Natural killer cell treated with Interleukin-12 subunit alpha and Interleukin-12 subunit beta and Interleukin-15 and Interleukin-18, amount 100 ng/mL, for 72 hours (primary cell): Measurements from ENCODE around the gene ZNF585A. TPM values are rescaled to one million over a fixed set of nuclear protein-coding genes. Genes with fewer than 3 reads are reported as not detected.
"Not testable (repeated sequence)": the region's sequence is repeated elsewhere in the genome, so short reads cannot be mapped to it uniquely, and the experiment has no call there.

ENCODE experiments used
- ATAC-seq, 2 donors: fragments of 150-1000 bp; cut with Tn5 transposase in 1 of 2; sonication (Bioruptor Pico), chemical (Tn5 transposase) in 1 of 2; 2 replicates each; pipeline ENCODE4 v1.10.0; 2021
- DNase-seq: peaks from one replicate; pipeline ENCODE4 v3.0.0; 2022; ENCODE audit warnings: low spot score
- H3K27ac Mint-ChIP-seq, 2 donors: 1 replicate in 1 of 2; 2 replicates in 1 of 2; pipeline ENCODE4 v1.8.0; 2022; ENCODE audit warnings: mixed read lengths in 2 of 2, mild to moderate bottlenecking in 1 of 2, moderate library complexity in 1 of 2
- H3K27me3 Mint-ChIP-seq, 2 donors: 1 replicate in 1 of 2; 2 replicates in 1 of 2; pipeline ENCODE4 v1.8.0; 2022; ENCODE audit warnings: mixed read lengths in 2 of 2
- H3K36me3 Mint-ChIP-seq: one replicate; pipeline ENCODE4 v1.8.0; 2022; ENCODE audit warnings: mixed read lengths
- H3K4me1 Mint-ChIP-seq, 2 donors: 1 replicate in 1 of 2; 2 replicates in 1 of 2; pipeline ENCODE4 v1.8.0; 2022; ENCODE audit warnings: low read depth in 2 of 2, mixed read lengths in 2 of 2, mild to moderate bottlenecking in 1 of 2
- H3K4me3 Mint-ChIP-seq: one replicate; pipeline ENCODE4 v1.8.0; 2022; ENCODE audit warnings: mixed read lengths
- H3K9me3 Mint-ChIP-seq: 2 replicates; pipeline ENCODE4 v1.8.0; 2022; ENCODE audit warnings: mixed read lengths
- total RNA-seq, 2 donors: library from RNA; stranded (reverse); gene quantifications; one replicate each; pipeline ENCODE4 v1.2.3, GENCODE V29; 2022

The ZNF585A gene
- 10 to 100 TPM in 1 of 2 donors, 1 to 10 TPM in 1; 8.1 to 13.3 TPM for total RNA-seq

GRCh38 chr19:37172368-37173366, at the start of gene ZNF585A:
TSS of gene ZNF585A (minus strand) at chr19:37172695. CDS start at chr19:37169910, 2,785 bp downstream.
- no peak within 1 kb of the TSS for H3K4me3 Mint-ChIP-seq
- ATAC-seq: peak; percentile 100
- H3K9me3 Mint-ChIP-seq: peaks cover 8% of the 10 kb centered on the region
- no peak within 1 kb of the TSS for H3K27ac Mint-ChIP-seq
- H3K36me3 Mint-ChIP-seq: peaks cover 31% of the 10 kb centered on the region
- peaks cover 0 to 7% of the 10 kb centered on the region in 2 donors for H3K4me1 Mint-ChIP-seq
- peak; percentile 94 for DNase-seq
- H3K27me3 Mint-ChIP-seq: no peaks in the 10 kb centered on the region

DNA sequence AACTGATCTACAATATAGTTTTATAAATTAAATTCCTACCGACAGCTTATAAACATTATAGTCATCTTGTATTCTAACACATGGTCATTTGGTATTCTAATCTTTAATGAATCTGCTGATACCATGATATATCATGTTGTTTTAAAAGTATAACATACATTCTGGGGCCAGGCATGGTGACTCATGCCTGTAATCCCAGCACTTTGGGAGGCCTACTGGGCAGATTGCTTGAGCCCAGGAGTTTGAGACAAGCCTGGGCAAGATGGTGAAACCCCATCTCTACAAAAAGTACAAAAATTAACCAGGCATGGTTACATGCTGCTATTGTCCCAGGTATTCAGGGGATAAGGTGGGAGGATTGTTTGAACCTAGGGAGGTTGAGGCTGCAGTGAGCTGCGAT, 48.6 kb upstream of the ZNF585A start:
- Mint-ChIP-seq H3K9me3 (peaks cover 5% of the 10 kb centered on the region), H3K4me1 (peaks cover 24 to 26% of the 10 kb centered on the region in 2 donors), H3K36me3 (peaks cover 32% of the 10 kb centered on the region), H3K27ac (no peak overlapping the region), H3K4me3 (no peak overlapping the region), H3K27me3 (no peaks in the 10 kb centered on the region)
- DNase-seq (no peak), ATAC-seq (no peak)

DNA sequence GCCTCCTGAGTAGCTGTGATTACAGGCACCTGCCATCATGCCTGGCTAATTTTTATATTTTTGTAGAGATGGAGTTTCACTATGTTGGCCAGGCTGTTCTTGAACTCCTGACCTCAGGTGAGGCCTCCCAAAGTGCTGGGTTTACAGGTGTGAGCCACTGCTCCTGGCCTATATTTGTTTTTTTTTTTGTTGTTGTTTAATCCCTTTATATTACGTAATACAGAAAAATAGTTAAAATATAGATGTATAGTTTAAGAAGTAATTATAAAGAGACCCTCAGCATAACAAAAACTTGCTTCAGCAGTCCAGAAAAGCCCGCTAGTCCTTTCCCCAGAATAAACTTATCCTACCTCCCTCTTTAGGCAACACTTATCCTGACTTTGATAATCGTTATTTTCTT, 47.9 kb upstream of the ZNF585A start:
- no peak for DNase-seq
- Mint-ChIP-seq H3K27me3 (no peaks in the 10 kb centered on the region), H3K9me3 (peaks cover 5% of the 10 kb centered on the region), H3K36me3 (peaks cover 32% of the 10 kb centered on the region), H3K27ac (peak overlapping the region; percentile 87 to 92), H3K4me1 (peaks cover 24 to 26% of the 10 kb centered on the region in 2 donors), H3K4me3 (peak overlapping the region; percentile 98)
- no peak for ATAC-seq

DNA sequence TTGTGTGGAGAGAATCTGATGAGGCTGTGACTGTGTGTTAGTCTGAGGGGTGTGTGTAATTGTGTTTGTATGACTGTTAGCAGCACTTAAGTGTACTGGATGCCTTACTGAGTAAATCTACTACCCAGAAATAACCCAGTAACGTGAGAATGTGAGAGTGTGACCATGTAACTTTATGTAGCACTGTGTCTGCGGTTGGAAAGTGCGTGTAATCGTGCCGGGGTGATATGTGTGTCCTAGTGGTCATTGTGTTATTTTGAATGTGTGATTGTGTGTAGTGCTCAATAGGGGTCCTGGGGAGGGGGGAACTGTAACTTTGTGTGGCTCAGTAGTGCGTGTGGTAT, 46.1 kb upstream of the ZNF585A start:
- Mint-ChIP-seq H3K9me3 (peaks cover 5% of the 10 kb centered on the region), H3K27me3 (no peaks in the 10 kb centered on the region), H3K36me3 (peaks cover 30% of the 10 kb centered on the region), H3K27ac (peak overlapping the region; percentile 87 to 92), H3K4me1 (peaks cover 24 to 26% of the 10 kb centered on the region in 2 donors), H3K4me3 (peak overlapping the region; percentile 98)
- DNase-seq (no peak), ATAC-seq (peak in 1 of 2 donors; percentile 39)

- H3K36me3 Mint-ChIP-seq: peaks cover 28% of the 10 kb centered on the region
- ATAC-seq: peak; percentile 94 to 95
Measured at GRCh38 chr19:37217775-37218591, 45.5 kb upstream of the ZNF585A start, which contains the start of gene ZNF383. TSS of gene ZNF383 (plus strand) at chr19:37218214. CDS start at chr19:37230454, 12,240 bp downstream.

DNA sequence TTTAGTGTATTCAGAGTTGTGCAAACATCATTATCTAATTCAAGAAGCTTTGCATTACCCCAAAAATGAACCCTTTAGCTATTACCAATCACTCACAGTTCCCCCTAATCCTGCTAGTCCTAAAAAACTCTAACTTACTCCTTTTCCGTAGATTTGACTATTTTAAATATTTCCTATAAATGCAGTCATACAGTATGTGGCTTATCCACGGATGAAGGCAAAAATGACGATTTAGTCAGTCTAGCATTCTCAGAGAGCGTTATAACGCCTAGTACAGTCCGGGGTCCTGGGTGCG, 44.9 kb upstream of the ZNF585A start:
- peaks cover 28% of the 10 kb centered on the region for H3K36me3 Mint-ChIP-seq
- no peak for DNase-seq

More at GRCh38 chr19:37217775-37218591, 45.5 kb upstream of the ZNF585A start, which contains the start of gene ZNF383:
- H3K27me3 Mint-ChIP-seq: no peaks in the 10 kb centered on the region
- peak within 1 kb of the TSS; percentile 98 for H3K4me3 Mint-ChIP-seq
- peaks cover 24 to 26% of the 10 kb centered on the region in 2 donors for H3K4me1 Mint-ChIP-seq
- H3K27ac Mint-ChIP-seq: peak within 1 kb of the TSS; percentile 87 to 92
- peaks cover 5% of the 10 kb centered on the region for H3K9me3 Mint-ChIP-seq
- DNase-seq: peak; percentile 90

GRCh38 chr19:37197768-37198167, 25.3 kb upstream of the ZNF585A start:
- DNase-seq (no peak), ATAC-seq (no peak)
- Mint-ChIP-seq H3K27ac (no peak overlapping the region), H3K36me3 (peaks cover 45% of the 10 kb centered on the region), H3K4me3 (no peak overlapping the region), H3K4me1 (no peaks in the 10 kb centered on the region), H3K9me3 (peaks cover 6% of the 10 kb centered on the region), H3K27me3 (no peaks in the 10 kb centered on the region)

More for the DNA sequence above, 44.9 kb upstream of the ZNF585A start:
- H3K9me3 Mint-ChIP-seq: peaks cover 5% of the 10 kb centered on the region
- H3K4me1 Mint-ChIP-seq: peaks cover 24 to 26% of the 10 kb centered on the region in 2 donors
- peak overlapping the region; percentile 98 for H3K4me3 Mint-ChIP-seq
- H3K27ac Mint-ChIP-seq: peak overlapping the region; percentile 87 to 92
- no peaks in the 10 kb centered on the region for H3K27me3 Mint-ChIP-seq
- ATAC-seq: no peak

- H3K4me1 Mint-ChIP-seq, H3K27me3 Mint-ChIP-seq, DNase-seq, ATAC-seq, H3K4me3 Mint-ChIP-seq, H3K27ac Mint-ChIP-seq, H3K9me3 Mint-ChIP-seq: not testable (repeated sequence)
- peaks cover 47% of the 10 kb centered on the region for H3K36me3 Mint-ChIP-seq
Measured at GRCh38 chr19:37197115-37197514, 24.6 kb upstream of the ZNF585A start.

DNA sequence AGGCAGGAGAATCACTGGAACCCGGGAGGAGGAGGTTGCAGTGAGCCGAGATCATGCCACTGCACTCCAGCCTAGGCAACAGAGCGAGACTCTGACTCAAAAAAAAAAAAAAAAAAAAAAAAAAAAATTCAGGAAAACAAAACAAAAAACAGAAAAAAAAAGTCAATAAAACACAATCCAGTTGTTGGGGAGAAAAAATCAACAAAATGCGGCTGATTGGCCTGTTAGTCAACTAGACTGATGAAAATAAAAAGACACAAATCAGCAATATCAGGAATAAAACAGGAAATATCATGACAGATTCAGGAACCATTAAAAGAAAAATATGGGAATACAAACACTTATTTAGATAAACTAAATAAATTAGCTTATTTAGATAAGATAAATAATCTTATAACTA, 22.8 kb upstream of the ZNF585A start:
- DNase-seq, H3K9me3 Mint-ChIP-seq, H3K27ac Mint-ChIP-seq, H3K4me3 Mint-ChIP-seq, ATAC-seq, H3K27me3 Mint-ChIP-seq, H3K4me1 Mint-ChIP-seq: not testable (repeated sequence)
- peaks cover 58% of the 10 kb centered on the region for H3K36me3 Mint-ChIP-seq

DNA sequence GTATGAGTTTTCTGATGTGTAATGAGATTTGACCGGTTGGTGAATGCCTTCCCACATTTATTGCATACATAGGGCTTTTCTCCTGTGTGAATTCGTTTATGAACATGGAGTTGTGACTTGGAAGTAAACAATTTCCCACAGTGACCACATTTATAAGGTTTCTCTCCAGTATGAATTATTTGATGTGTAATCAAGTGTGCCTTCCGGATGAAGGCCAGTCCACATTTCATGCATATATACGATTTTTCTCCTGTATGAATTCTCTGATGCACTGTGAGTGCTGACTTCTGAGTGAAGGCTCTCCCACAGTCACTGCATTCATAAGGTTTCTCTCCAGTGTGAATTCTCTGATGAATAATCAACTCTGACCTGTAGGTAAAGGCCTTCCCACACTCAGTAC, 13.6 kb upstream of the ZNF585A start:
- H3K4me3 Mint-ChIP-seq, ATAC-seq: not testable (repeated sequence)
- peaks cover 29% of the 10 kb centered on the region for H3K9me3 Mint-ChIP-seq

DNA sequence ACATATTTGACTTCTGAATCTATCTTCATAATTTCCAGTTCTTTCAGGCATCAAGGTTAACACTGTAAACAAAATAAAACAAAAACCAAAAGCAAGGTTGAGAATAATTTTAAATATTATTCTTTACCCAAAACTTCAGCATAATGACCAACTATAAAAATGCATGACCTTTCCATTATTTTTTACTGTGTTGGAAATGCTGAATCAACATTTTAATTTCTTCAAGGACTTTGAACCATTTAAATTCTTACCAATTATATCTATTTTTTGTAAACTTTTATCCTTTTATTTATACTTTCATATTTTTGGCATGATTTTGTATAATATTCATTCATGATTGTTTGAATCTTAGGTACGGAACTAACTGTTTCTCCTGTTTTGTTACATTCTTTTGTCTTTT, 6.9 kb downstream of the ZNF585A start:
- Mint-ChIP-seq H3K4me1 (peaks cover 0 to 7% of the 10 kb centered on the region in 2 donors), H3K9me3 (peaks cover 19% of the 10 kb centered on the region), H3K4me3 (no peak overlapping the region), H3K27me3 (no peaks in the 10 kb centered on the region), H3K36me3 (peaks cover 58% of the 10 kb centered on the region), H3K27ac (no peak overlapping the region)
- DNase-seq (no peak), ATAC-seq (no peak)

More for the DNA sequence above, 13.6 kb upstream of the ZNF585A start:
- not testable (repeated sequence) for H3K27ac Mint-ChIP-seq, H3K27me3 Mint-ChIP-seq, H3K4me1 Mint-ChIP-seq, DNase-seq
- H3K36me3 Mint-ChIP-seq: peaks cover 82% of the 10 kb centered on the region

DNA sequence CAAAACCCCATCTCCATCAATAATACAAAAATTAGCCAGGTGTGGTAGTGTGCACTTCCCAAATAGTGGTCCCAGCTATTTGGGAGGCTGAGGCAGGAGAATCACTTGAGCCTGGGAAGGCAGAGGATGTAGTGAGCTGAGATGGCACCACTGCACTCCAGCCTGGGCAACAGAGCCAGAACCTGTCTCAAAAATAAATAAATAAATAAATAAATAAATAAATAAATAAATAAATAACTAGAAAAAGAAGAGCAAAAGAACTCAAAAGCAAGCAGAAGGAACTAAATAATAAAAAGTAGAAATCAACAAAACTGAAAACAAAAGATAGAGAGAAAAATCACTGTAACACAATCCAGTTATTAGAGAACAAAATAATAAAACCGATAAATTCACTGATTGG, 12.3 kb downstream of the ZNF585A start:
- no peaks in the 10 kb centered on the region for H3K4me1 Mint-ChIP-seq
- H3K4me3 Mint-ChIP-seq: no peak overlapping the region
- peaks cover 27% of the 10 kb centered on the region for H3K9me3 Mint-ChIP-seq
- H3K27ac Mint-ChIP-seq: no peak overlapping the region
- no peak for ATAC-seq
- peaks cover 80% of the 10 kb centered on the region for H3K36me3 Mint-ChIP-seq
- no peaks in the 10 kb centered on the region for H3K27me3 Mint-ChIP-seq
- no peak for DNase-seq

GRCh38 chr19:37148214-37148613, 24.3 kb downstream of the ZNF585A start:
- Mint-ChIP-seq H3K27ac (no peak overlapping the region), H3K27me3 (no peaks in the 10 kb centered on the region), H3K9me3 (peaks cover 27% of the 10 kb centered on the region), H3K4me1 (no peaks in the 10 kb centered on the region), H3K36me3 (peaks cover 56% of the 10 kb centered on the region), H3K4me3 (no peak overlapping the region)
- ATAC-seq: no peak
- no peak for DNase-seq
